Activated CD8-positive, alpha-beta memory T cell treated with anti-CD3 and anti-CD28 coated beads, Interleukin-2, amount 50 U/mL, for 4 hours (primary cell): ENCODE results near the gene LAMTOR1.

Experiments
- DNase-seq: peaks from one replicate; pipeline ENCODE4 v3.0.0-alpha.2; 2020

The LAMTOR1 gene

GRCh38 chr11:72116019-72116755 lies 13.1 kb upstream of the LAMTOR1 start:
- DNase-seq = no peak

DNA sequence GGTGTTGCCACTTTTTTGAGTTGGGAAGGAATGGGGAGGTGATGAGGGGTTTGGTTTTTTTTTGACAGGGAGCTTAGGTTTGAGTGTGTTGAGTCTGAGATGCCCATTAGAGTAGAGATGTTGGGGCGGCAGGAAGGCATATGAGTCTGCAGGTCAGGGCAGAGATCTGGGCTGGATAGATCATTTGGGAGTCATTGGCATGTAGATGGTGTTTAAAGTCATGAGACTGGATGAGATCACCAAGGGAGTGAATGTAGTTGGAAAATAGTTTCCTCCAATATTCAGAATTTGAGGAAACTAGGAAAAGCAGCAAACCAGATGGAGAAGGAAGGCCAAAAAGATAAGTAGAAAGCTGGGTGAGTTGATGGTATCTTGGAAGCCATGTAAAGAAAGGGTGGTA lies 11.5 kb upstream of the LAMTOR1 start:
- DNase-seq = no peak

GRCh38 chr11:72112978-72113808 lies 10.1 kb upstream of the LAMTOR1 start:
- DNase-seq = no peak

DNA sequence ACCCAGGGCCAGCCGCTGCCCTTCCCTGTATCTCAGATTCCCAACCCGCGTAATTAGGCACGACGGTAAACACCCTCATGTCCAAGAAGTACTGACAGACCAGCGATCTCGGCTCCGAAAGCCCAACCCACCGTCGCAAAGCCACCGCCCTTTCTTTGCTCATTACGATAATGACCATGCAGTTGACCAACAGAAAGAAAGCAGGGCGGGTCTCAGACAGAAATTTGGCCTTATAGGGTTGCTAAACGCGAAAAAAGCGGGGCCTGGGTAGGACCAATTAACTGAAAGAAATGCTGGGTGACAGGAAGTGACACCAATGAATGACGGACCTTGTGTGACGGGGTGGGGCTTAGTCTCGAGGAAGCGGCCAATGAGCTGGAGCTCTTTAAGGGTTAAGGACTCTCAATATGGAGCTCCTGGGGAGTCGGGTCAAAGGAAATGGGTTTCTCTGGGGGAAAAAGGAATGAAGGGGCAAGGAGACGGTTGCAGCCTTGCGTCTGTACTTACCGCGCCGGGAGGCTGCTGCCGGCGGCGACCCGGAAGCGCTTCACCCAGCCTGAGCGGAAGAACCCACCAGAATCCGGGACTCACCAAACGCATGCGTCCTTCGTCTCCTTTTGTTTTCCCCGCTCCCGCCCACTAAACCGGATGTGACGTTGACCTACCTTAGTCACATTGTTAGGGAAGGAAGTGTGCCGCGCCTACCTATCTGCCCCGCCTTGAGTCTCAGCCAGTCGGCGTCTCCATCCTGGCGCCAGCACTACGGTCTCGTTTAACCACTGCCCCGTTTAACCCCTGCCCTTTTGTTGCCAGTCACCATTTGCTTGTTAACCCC lies 9.3 kb upstream of the LAMTOR1 start, which contains the start of gene ANAPC15:
Gene ANAPC15 (minus strand): TSS at position 553 of the 835 bp plus-strand sequence. CDS start 1,419 bp downstream, outside the sequence.
- DNase-seq = peak; percentile 99

GRCh38 chr11:72111300-72112142 lies 8.4 kb upstream of the LAMTOR1 start:
- no peak for DNase-seq

GRCh38 chr11:72105888-72106287 lies 2.8 kb upstream of the LAMTOR1 start, which contains the start of gene TOMT:
Gene TOMT, plus strand, starts transcription at chr11:72105924. Its CDS starts 28 bp downstream, at chr11:72105952.
- DNase-seq = no peak

DNA sequence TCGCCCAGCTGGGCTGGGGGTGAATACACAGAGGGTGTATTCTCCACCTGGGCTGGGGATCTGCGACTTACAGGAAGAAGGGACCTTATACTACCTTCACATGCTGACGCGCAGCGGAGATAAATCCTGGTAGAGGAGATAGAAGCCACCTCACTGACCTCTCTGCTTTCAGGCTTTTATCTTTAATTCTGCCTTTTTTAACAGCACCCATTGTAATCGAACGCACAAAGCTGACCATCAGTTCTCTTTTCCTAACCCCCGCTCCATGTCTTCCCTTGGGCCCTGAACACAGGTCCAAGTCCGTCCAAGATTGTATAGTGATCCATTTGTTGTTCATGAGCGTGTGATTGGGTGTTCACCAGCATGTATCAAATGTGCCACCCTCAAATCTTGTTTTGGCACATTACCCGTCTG lies 664 bp upstream of the LAMTOR1 start:
- DNase-seq = no peak

- DNase-seq = no peak
These were observed 509 bp downstream of the LAMTOR1 start for GRCh38 chr11:72102631-72102945.

GRCh38 chr11:72102162-72102561 lies 935 bp downstream of the LAMTOR1 start:
- DNase-seq = no peak

DNA sequence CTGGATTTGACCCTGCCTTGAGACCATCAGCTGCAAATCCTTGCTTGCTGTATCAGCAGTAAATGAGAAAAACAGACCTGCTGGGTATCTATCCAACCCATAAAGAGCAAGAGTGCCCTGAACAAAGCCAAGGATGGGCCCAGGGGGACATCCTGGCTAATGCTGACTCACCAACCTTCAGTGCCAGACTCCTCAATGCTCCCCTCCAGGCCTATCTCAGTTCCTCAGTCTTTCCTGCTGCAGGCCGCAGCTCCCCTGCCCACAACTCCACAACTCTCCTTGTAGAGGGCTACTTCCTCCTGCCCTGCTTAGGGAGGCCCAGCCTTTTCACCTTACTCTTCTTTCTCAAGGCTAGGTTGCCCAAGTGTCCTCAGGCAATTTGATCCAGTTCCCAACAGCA lies 2.6 kb downstream of the LAMTOR1 start:
- no peak for DNase-seq

DNA sequence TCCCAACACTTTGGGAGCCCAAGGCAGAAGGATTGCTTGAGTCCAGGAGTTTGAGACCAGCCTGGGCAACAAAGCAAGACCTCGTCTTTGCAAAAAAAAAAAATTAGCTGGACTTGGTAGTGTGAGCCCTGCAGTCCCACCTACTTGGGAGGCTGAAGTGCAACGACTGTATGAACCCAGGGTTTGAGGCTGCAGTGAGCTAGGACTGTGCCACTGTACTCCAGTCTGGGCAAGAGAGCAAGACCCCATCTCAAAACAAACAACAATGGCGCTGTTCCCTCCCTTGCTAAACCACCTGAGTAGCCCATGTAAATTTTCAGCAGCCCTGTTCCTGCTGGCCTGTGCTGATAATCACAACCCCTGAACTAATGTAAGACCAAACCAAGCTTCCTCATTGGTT lies 3.1 kb downstream of the LAMTOR1 start:
- no peak for DNase-seq

DNA sequence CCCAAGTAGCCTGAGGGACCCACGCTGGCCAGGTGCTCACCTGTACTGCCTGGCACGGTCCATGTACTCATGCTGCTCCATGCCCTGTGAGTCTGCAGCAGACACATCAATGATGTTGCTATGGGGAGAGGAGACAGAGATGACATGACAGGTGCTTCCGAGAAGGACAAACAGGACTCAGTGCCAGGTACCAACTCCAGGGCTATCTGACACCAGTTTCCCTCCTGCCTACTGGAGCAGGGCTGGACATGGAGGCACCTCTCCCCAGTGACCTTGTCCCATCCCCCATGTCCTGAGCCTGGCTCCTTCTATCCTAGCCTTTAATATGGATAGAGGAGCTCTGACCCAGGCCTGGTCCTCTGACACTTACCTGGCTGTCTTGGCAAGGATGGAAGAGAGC lies 4.4 kb downstream of the LAMTOR1 start:
- DNase-seq = no peak

DNA sequence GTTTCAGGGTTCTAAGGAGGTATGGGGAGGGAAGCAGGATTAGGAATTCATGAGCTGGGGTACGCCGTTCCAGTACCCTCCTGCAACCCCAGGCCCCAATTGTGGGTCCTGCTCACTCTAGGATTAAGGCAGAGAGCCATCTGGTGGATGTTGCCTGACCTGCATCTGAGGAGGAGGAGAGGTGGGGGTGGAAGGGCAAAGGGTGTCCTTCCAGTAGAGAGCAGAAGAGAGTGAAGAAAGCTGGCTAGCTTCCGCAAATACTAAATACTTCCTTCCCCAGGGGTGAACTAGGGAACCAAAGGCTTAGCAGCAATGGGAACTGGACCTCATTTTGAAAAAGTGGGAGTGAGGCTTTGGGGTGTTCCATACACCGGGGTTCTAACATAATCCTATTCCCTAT lies 11.8 kb downstream of the LAMTOR1 start:
- peak; percentile 74 for DNase-seq

DNA sequence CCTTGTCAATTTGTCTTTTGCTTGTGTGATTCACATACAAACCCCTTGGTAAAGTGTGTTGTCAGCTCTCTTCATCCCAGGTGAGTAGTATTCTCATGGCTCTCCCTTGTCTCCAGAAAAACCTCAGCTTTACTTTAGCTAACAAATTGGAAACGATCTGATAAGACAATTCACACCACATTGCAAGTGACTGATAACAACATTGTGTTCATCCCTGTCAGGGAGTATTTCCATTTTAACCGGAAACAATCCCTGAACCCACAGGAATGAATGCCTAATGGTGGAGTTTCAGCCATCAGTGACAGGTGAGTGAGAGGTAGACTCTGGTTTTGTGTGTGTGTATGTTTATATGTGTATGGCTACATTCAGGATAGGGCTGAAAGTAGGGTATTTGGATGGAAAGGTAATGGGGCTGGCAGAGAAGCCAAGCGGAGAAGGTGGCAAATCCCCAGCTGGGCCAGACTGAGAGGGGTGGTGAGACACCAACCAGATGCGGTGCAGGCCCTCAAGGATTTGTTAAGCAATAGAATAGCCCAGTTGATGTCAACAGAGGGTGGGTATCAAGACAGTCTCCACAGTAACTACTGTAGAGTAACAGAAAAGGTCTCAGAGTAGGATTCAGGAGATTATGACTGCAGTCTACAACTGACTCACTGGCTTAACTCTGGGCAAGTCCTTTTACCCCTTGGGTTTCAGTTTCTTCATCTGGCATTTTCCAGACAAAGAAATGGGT lies 14.9 kb downstream of the LAMTOR1 start:
- no peak for DNase-seq

GRCh38 chr11:72085621-72086351 lies 17.3 kb downstream of the LAMTOR1 start:
- DNase-seq = no peak

DNA sequence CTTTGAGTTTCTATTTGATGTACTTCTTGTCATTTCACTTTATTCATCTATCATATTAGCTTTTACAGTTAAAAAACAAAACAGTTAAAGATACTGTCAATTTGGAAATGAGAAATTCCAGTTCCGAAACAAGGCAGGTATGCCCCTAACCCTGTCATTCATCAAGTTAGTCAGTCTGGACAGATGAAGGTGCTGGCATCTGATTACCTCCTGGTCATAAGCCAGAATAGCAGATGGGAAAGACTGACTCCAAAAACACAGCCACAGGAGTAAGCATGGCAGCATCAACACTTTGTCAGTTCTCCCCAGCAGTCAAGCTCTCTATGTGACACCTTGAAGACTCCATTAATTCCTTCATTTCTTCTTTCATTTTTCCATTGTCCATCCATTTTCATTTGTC lies 18.1 kb downstream of the LAMTOR1 start:
- no peak for DNase-seq

- DNase-seq = no peak
These were observed 19.0 kb downstream of the LAMTOR1 start for GRCh38 chr11:72084076-72084475.

DNA sequence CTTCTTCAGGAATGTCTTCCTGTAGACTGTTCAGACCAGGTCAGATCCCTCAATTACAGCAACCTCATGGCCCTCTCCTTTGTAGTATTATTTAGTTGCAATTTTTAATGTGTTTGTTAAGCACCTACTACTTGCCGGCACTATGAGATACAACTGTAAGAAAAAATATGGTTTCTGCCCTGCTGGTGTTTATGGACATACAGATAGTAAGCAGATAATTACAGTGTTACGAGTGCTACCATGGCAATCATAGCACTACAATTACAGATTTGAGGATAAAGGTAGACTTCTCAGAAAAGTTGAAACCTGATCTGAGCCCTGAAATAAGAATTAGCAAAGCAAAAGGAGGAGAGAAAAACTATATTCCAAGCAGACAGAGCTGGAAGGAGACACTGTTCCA lies 19.7 kb downstream of the LAMTOR1 start:
- DNase-seq = no peak

- DNase-seq = no peak
These were observed 21.2 kb downstream of the LAMTOR1 start for GRCh38 chr11:72081821-72082453.

DNA sequence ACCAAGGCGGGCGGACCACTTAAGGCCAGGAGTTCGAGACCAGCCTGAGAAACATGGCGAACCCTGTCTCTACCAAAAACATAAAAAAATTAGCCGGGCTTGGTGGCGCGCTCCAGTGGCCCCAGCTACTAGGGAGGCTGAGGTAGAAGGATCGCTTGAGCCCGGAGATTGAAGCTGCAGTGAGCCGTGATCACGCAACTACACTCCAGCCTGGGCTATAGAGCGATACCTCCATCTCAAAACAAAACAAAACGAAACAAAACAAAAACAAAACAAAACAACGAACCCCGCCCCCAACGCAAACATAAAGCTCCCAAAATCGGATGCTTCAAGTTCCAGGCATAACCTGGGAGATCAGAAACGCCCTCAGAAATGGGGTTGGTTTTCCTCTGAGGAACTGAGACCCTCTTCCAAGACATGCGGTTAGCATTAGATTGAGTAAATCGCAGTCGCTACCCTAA lies 21.9 kb downstream of the LAMTOR1 start:
- no peak for DNase-seq
